Testis (tissue), 2 donors: ENCODE results near the gene RFT1.

Source experiments
- CTCF ChIP-seq, 3 experiments: fragments of 450-650 bp in 2 of 3; fragments of 200-600 bp in 1 of 3; sonication (generic) in 1 of 3; IDR thresholded peaks; one replicate each; pipeline ENCODE4 v1.5.1; 2016 to 2019; ENCODE audit warnings: antibody characterized with exemption in 3 of 3, mild to moderate bottlenecking in 2 of 3, moderate library complexity in 1 of 3
- POLR2A ChIP-seq: fragments of 450-650 bp; IDR thresholded peaks from one replicate; pipeline ENCODE4 v1.6.1; 2017; ENCODE audit warnings: antibody characterized with exemption, mild to moderate bottlenecking, moderate library complexity

GRCh38 chr3:53075743-53076140 lies 54.5 kb downstream of the RFT1 start:
- TF ChIP-seq CTCF (IDR thresholded peaks at IDR 0.05) (no peak), POLR2A (no peak)
